GM10266 (cell line): ENCODE results near the gene UBA5.

Source experiments
- DNase-seq: peaks from one replicate; pipeline ENCODE4 v3.0.0; 2012; ENCODE audit errors: extremely low spot score
- TF ChIP-seq, protein P1 (sequence below): IDR thresholded peaks from 2 replicates; pipeline ENCODE4 v1.5.1; 2012; ENCODE audit warnings: mild to moderate bottlenecking, low read depth; ENCODE audit not compliant: control insufficient read depth, insufficient read depth; ENCODE audit errors: missing control alignments

UBA5 gene

DNA sequence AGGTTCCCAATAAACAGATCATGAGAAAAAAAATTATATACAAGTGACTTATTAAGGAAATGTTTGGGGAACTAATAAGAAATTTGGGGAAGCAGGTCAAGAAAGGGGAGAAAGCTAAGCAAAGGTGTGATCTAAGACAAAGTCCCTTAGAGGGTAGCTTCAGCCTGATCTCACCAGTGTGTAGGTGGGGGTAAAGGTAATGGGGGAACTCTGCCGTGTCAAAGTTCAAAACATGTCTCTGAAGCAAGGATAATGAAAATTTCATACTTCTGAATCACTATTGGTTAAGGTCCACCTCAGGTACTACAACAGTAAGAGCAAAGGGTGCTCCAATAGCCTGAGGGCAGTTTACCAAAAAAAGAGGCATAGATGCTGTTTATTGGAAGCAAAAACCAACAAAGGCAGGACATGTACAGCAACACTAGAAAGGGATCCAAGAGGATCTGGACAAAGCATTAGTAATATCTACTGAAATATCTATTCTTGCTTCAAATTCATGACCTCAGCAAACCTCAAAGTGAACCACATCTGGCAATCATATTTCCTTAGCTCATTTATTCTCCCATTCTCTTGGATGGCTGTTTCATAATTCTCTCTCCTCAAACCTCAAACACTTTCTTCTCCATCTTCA lies 7.4 kb upstream of the UBA5 start:
- no peak for DNase-seq
- TF ChIP-seq, protein P1, sequence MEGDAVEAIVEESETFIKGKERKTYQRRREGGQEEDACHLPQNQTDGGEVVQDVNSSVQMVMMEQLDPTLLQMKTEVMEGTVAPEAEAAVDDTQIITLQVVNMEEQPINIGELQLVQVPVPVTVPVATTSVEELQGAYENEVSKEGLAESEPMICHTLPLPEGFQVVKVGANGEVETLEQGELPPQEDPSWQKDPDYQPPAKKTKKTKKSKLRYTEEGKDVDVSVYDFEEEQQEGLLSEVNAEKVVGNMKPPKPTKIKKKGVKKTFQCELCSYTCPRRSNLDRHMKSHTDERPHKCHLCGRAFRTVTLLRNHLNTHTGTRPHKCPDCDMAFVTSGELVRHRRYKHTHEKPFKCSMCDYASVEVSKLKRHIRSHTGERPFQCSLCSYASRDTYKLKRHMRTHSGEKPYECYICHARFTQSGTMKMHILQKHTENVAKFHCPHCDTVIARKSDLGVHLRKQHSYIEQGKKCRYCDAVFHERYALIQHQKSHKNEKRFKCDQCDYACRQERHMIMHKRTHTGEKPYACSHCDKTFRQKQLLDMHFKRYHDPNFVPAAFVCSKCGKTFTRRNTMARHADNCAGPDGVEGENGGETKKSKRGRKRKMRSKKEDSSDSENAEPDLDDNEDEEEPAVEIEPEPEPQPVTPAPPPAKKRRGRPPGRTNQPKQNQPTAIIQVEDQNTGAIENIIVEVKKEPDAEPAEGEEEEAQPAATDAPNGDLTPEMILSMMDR, result no peak

DNA sequence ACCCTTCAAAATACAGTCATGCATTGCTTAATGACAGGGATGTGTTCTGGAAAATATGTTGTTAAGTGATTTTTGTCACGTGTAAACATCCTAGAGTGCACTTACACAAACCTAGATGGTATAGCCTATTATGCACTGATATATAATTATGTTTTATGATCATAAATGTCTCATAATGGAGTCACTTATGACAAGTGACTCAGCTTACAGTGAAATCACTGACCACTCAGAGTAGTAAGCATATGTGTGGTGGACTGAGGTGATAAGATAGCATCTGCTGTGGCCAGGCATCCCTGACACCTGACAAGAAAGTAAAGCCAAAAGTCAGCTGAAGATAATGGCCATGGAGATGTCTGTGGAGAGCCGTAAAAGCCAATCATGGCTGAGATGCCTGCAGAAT lies 5.9 kb upstream of the UBA5 start:
- TF ChIP-seq, protein P1, result no peak
- no peak for DNase-seq

DNA sequence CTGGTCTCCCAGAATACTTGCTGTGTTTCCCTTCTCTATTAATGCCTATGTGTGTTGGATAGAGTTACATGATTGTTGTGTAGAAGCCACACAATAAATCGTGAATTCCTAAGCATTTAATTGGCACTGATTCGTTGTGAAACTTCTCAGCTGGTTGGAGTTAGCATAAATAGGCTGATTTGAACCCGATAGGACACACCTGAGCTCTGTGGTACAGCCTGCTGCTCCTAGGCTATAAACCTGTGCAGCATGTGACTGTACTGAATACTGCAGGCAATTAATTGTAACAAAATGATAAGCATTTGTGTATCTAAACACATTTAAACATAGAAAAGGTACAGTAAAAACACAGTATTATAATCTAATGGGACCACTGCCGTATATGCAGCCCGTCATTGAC lies 5.4 kb upstream of the UBA5 start:
- TF ChIP-seq, protein P1, result no peak
- DNase-seq, result no peak

DNA sequence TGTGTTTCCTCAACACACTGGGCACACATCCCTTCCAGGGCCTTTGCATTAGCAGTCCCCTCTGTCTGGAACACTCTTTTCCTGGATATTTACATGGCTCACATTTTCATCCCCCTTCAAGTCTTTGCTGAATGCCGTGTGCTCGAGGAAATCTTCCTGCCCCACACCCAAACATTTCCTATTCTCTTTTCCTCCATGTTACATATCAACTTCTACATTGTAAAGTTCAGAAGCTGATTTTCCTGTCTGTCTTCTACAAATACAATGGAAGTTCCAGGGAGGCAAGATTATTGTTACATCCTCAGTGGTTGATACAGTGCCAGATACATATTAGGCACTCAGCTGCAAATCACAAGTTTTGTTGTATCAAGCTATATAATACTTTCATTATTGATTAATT lies 4.7 kb upstream of the UBA5 start:
- no peak for DNase-seq
- TF ChIP-seq, protein P1, result no peak

DNA sequence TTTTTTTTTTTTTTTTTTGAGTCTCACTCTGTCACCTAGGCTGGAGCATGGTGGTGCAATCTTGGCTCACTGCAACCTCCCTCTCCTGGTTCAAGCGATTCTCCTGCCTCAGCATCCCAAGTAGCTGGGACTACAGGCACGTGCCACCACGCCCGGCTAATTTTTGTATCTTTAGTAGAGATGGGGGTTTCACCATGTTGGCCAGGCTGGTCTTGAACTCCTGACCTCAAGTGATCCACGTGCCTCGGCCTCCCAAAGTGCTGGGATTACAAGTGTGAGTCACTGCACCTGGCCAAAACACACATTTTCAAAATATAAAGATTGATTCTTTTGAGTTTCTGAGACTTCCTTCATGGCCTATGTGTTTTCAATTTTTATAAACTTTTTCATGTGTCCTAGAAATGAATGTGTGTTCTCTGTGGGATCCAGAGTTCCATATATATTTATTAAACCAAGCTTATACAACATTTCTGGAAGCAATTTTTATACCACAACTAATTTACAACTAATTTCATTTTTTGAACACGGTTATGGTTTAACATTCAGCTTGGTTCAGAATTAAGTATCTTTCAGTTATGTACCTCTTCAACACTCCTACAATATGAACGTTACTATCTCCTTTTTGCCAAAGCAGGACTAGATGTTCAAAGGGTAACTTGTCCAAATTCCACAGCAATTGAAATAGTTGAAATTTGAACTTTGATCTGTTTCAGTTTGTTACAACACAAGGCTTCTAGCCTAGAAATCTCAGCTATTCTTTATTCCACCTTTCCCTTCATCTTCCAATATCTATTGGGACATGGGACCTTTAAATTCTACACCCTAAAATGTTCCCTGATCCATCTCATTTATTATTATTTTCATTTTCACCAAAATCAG lies 2.0 kb upstream of the UBA5 start:
- TF ChIP-seq, protein P1, result no peak

DNA sequence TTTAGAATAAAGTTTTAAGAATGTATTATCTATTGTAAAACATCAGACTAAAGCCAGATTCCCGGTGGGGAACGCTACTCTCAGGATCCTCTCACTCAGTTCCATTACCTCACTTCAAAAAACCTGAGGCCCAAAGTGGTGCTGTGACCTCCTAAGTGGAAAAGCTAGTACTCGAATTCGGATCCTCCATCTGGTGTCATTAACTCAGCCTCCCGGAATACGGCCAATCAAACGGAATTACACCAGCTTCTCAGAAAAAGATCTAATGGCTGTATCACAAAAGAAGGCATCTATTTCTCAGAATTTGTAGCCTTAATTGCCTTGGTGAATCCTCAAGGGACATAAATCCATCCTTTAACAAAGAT lies 1.1 kb upstream of the UBA5 start:
- TF ChIP-seq, protein P1, result no peak
- DNase-seq, result peak; percentile 11

More for the DNA sequence above, 2.0 kb upstream of the UBA5 start:
- DNase-seq, result no peak
